Stimulated activated memory B cell treated with anti-CD40 and anti-IgM and Interleukin-4, amounts not matched to agents 10 μg/mL and 1 μg/mL and 100 μg/mL, for 72 hours (primary cell): Measurements from ENCODE around the gene MPZL3.
A peak's percentile ranks its signal among the peaks of the same experiment; 100 is the strongest.

ENCODE experiments used
- ATAC-seq: fragments of 150-1000 bp; cut with Tn5 transposase; 2 replicates; pipeline ENCODE4 v1.10.0; 2021
- H3K27ac Mint-ChIP-seq: one replicate; pipeline ENCODE4 v1.8.0; 2022; ENCODE audit warnings: mild to moderate bottlenecking, mixed read lengths
- H3K27me3 Mint-ChIP-seq: one replicate; pipeline ENCODE4 v1.8.0; 2022; ENCODE audit warnings: mixed read lengths
- H3K36me3 Mint-ChIP-seq: one replicate; pipeline ENCODE4 v1.8.0; 2022; ENCODE audit warnings: mixed read lengths
- H3K4me1 Mint-ChIP-seq: one replicate; pipeline ENCODE4 v1.8.0; 2022; ENCODE audit warnings: mixed read lengths
- H3K4me3 Mint-ChIP-seq: one replicate; pipeline ENCODE4 v1.8.0; 2022; ENCODE audit warnings: mild to moderate bottlenecking, moderate library complexity, mixed read lengths
- H3K9me3 Mint-ChIP-seq: one replicate; pipeline ENCODE4 v1.8.0; 2022; ENCODE audit warnings: mixed read lengths

The MPZL3 gene

DNA sequence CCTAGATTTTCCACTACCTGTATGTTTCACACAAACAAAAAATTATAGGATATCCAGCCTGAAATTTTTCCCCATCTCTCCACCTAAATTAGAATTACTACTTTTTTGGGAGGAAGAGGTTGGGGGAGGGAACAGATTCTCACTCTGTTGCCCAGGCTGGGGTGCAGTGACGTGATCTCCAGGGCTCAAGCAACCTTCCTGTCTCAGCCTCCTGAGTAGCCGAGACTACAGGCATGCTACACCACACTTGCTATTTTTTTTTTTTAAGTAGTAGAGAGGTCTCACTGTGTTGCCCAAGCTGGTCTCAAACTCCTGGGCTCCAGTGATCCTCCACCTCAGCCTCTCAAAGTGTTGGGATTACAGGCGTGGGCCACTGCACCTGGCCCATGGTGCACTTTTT is 36.9 kb downstream of the MPZL3 start:
- peaks cover 3% of the 10 kb centered on the region for H3K9me3 Mint-ChIP-seq
- H3K4me3 Mint-ChIP-seq: no peak overlapping the region
- H3K27me3 Mint-ChIP-seq: peaks cover 28% of the 10 kb centered on the region
- H3K36me3 Mint-ChIP-seq: peaks cover 12% of the 10 kb centered on the region
- H3K27ac Mint-ChIP-seq: peak overlapping the region; percentile 95
- ATAC-seq: no peak
- peaks cover 77% of the 10 kb centered on the region for H3K4me1 Mint-ChIP-seq

DNA sequence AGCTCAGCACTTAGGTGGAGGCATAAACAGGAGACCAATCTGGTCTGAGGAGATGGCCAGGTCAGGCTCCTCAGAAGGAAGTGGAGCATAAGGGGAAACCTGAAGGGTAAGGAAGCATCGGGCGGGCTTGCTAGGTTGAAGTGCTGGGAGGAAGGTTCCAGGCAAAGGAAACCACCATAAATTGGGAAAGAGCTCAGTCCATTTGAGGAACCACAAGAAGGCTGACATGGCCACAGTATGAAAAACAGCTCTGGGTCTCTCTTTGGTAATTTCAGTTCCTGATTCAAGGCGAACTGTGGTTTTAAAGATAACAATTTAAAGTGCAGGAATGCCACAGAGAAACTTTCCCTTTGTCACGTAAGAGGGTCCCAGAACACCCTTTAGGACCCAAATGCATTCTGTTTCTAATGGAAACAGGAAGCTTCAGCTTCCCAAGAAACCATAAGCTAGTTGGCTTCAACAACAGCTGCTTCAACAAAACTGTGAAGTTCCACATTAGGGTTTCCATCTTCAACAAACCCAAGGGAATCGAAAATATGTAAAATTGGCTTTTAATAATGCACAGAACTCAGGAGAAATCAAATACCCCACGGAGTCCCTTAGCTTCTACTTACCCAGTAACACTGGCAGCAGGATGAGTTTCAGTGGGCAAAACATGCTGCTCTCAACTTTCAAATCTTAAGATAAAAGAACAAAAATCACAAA is 37.8 kb downstream of the MPZL3 start:
- peak overlapping the region; percentile 95 for H3K27ac Mint-ChIP-seq
- peaks cover 27% of the 10 kb centered on the region for H3K27me3 Mint-ChIP-seq
- peak; percentile 67 for ATAC-seq
- peaks cover 3% of the 10 kb centered on the region for H3K9me3 Mint-ChIP-seq
- H3K36me3 Mint-ChIP-seq: peaks cover 18% of the 10 kb centered on the region
- peaks cover 75% of the 10 kb centered on the region for H3K4me1 Mint-ChIP-seq
- H3K4me3 Mint-ChIP-seq: peak overlapping the region; percentile 8

DNA sequence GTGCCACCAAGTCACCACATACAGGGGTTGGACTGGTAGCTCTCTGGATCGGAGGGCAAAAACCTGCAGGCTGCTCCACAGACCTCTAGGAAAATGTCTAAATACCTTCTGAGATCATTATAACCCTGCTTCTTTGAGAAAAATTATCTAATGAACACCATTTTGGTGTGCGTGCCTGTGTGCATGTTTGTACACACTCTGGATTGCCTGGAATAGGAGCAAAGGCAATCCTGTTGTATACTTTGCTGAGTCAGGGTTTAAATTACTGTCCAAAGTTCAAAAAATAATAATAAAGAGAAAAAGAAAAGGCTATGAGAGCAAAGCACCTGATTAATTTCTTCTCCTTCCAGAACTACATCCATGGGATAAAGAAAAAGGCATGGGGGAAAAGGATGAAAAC is 38.4 kb downstream of the MPZL3 start:
- no peak for ATAC-seq
- peaks cover 79% of the 10 kb centered on the region for H3K4me1 Mint-ChIP-seq
- peaks cover 3% of the 10 kb centered on the region for H3K9me3 Mint-ChIP-seq
- H3K27ac Mint-ChIP-seq: peak overlapping the region; percentile 95
- H3K4me3 Mint-ChIP-seq: peak overlapping the region; percentile 5
- H3K27me3 Mint-ChIP-seq: peaks cover 27% of the 10 kb centered on the region
- H3K36me3 Mint-ChIP-seq: peaks cover 18% of the 10 kb centered on the region

DNA sequence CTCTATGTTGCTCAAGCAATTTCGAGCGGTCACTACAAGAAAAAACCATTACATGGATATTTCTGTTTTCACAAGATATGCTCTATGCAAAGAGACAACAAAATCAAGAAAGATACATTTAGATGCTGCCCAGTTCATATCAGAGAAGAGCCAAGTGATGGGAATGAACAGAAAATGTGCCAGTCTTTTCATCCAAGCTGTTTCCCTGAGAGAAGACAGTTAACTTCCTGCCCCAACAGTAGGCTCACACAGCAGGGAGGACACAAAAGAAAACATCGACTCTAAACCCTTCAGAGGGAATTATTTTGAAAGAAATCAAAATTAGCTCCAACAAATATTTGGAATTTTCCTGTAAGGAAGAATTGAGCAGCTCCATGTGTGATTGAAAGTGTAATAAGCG is 39.0 kb downstream of the MPZL3 start:
- Mint-ChIP-seq H3K27ac (peak overlapping the region; percentile 95), H3K9me3 (peaks cover 3% of the 10 kb centered on the region), H3K4me1 (peaks cover 77% of the 10 kb centered on the region), H3K36me3 (peaks cover 18% of the 10 kb centered on the region), H3K4me3 (no peak overlapping the region), H3K27me3 (peaks cover 25% of the 10 kb centered on the region)
- ATAC-seq: no peak

DNA sequence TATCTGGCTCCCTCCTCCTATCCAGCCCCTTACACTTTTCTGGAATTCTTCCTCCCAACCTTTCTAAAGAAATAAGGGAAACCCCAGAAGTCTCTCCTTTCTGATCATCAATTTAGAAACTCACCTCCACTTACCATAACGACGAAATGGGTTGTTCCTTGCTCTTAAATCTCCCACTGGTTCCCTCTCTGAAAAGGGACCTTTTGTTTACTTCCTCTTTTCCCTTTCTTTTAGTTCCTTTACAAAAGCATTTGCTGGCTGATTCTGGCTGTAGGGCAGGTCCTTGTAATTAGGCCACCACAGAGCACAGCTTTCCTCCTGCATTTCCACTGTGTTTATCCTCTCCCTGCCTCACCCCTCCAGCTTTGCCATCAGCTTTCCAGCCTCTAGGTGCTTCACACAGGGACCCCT is 39.4 kb downstream of the MPZL3 start:
- H3K9me3 Mint-ChIP-seq: peaks cover 3% of the 10 kb centered on the region
- peaks cover 18% of the 10 kb centered on the region for H3K36me3 Mint-ChIP-seq
- ATAC-seq: no peak
- peak overlapping the region; percentile 95 for H3K27ac Mint-ChIP-seq
- peaks cover 25% of the 10 kb centered on the region for H3K27me3 Mint-ChIP-seq
- H3K4me1 Mint-ChIP-seq: peaks cover 73% of the 10 kb centered on the region
- H3K4me3 Mint-ChIP-seq: no peak overlapping the region

DNA sequence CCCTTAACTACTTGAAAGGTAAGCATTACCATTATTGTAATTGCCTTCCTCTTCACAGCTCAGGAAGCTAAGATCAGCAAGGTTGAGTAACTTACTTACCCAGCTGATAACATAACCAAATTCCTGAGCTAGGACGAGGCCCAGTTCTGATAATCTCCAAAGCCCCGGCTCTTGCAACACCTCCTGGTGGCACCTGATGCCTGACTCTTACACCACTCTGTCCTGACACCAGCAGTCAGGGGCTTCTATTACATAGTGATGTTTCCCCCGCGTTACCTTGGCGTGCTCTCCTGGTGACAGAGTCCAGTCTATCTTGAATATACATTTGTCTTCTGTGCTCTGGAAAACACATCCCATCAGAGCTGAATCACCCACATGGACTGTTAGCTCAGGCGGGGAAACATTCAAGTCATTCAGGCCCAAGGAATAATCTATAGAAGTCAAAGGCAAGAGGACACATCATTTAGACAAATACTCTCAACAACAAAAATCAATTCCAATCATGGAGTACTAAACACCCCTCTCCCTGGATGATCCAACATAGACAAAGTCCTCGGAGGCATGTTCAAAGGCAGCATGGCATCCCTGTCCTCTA is 39.9 kb downstream of the MPZL3 start:
- H3K4me1 Mint-ChIP-seq: peaks cover 69% of the 10 kb centered on the region
- no peak overlapping the region for H3K4me3 Mint-ChIP-seq
- peaks cover 18% of the 10 kb centered on the region for H3K36me3 Mint-ChIP-seq
- H3K27ac Mint-ChIP-seq: peak overlapping the region; percentile 95
- ATAC-seq: no peak
- H3K9me3 Mint-ChIP-seq: peaks cover 3% of the 10 kb centered on the region
- peaks cover 26% of the 10 kb centered on the region for H3K27me3 Mint-ChIP-seq

DNA sequence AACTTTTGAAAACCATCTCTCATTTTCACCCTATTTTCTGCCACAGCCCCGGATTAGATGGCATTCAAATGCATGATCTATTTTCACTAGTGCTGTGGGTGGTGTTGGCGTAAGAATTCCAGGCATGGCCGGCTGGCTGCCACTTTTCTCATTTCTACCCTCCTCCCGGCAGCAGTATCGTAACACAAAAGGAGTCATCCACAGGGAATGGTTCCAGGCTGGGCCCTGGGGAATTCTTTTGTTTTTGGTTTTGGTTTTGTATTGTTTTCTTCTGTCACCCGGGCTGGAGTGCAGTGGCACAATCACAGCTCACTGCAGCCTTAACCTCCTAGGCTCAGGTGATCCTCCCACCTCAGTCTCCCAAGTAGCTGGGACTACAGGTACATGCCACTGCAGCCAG is 41.2 kb downstream of the MPZL3 start:
- Mint-ChIP-seq H3K4me3 (no peak overlapping the region), H3K27ac (no peak overlapping the region), H3K36me3 (peaks cover 22% of the 10 kb centered on the region), H3K4me1 (peaks cover 67% of the 10 kb centered on the region), H3K27me3 (peaks cover 26% of the 10 kb centered on the region), H3K9me3 (peaks cover 5% of the 10 kb centered on the region)
- no peak for ATAC-seq

DNA sequence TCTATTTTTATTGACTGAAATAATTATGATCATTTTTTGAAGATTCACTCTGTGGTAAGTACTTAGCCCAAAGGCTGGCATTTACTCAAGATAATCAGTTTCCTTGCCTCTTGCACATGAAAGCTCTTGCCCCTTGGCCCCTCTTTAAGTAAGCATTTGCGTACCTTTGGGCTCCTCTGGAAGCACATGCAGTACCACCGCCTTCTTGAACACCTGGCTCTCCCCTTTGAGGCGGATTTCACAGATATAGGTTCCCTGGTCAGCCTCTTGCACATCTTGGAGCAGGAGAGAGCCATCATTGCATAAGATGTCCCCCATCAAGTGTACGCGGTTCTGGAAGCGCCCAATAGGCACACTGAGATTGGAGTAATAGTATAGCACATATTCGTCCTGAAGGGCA is 41.8 kb downstream of the MPZL3 start:
- H3K27me3 Mint-ChIP-seq: peaks cover 26% of the 10 kb centered on the region
- peaks cover 64% of the 10 kb centered on the region for H3K4me1 Mint-ChIP-seq
- H3K27ac Mint-ChIP-seq: no peak overlapping the region
- peaks cover 6% of the 10 kb centered on the region for H3K9me3 Mint-ChIP-seq
- ATAC-seq: no peak
- peaks cover 28% of the 10 kb centered on the region for H3K36me3 Mint-ChIP-seq
- no peak overlapping the region for H3K4me3 Mint-ChIP-seq

DNA sequence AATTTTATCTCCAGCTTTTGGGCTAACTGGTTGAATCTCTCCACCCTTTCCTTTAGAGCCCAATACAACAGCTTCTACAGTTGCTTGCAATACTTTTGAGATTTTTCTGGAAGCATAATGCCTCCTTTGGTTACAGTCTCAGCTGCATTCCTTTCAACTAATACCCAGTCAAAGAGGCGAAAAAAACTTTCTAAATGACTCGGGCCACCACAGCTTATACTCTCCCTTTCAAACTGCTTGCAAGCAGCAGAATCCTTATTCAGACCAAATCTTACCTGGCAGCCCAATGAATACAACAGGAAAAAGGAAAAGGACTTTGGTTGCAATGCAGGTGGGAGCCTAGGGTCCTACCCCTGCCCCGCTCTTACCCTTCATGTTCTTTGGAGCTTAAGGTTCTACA is 43.1 kb downstream of the MPZL3 start:
- Mint-ChIP-seq H3K4me1 (peaks cover 51% of the 10 kb centered on the region), H3K4me3 (no peak overlapping the region), H3K27me3 (peaks cover 26% of the 10 kb centered on the region), H3K9me3 (peaks cover 6% of the 10 kb centered on the region), H3K27ac (peak overlapping the region; percentile 29), H3K36me3 (peaks cover 28% of the 10 kb centered on the region)
- no peak for ATAC-seq

DNA sequence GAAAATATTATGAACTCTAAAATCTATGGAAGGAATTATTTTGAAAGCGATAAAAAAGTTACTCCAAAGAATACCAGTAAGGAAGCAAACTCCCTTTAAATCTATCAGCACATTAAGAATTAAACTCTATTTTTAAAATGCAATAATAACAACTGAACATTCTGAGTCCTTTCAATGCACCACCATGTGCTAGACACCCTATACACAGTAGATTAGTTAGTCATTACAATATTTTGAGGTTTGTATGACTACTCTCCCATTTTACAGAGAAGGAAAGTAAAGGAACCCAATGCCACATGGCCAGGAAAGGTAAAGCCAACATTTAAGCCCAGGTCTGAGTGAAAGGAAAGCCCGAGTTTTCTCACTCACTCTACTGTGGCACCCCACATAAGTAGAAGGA is 45.1 kb downstream of the MPZL3 start:
- H3K36me3 Mint-ChIP-seq: peaks cover 19% of the 10 kb centered on the region
- H3K27me3 Mint-ChIP-seq: peaks cover 17% of the 10 kb centered on the region
- H3K27ac Mint-ChIP-seq: peak overlapping the region; percentile 83
- ATAC-seq: no peak
- peaks cover 32% of the 10 kb centered on the region for H3K4me1 Mint-ChIP-seq
- peaks cover 3% of the 10 kb centered on the region for H3K9me3 Mint-ChIP-seq
- H3K4me3 Mint-ChIP-seq: no peak overlapping the region

DNA sequence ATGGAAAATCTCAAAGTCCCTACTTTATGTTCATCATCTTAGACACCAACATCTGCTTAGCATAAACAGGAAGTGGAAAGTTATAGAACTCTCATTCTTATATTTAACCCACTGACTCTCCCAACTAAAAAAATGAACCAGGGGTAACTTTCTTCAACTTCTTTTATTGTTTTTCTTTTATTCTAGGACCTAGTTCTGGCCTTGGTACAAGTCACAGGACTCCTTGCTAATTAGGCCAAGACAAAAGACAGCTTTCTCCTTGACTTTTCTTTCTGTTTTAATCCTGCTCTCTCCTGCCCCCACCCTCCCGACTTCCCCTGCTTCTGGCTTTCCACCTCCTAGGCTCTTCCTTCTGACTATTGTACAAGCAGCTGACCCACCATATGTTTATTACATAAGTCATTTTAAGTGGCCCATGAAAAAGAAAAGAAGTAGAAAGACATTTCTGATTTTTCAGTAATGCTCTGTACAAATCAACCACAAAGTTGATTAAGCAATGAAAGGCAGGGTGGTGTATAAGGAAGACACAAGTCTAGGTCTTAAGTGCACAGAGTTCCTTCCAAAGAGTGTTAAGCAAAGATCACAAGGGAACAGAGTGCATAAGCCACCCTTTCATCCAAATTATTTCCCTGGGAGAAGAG is 45.7 kb downstream of the MPZL3 start:
- H3K9me3 Mint-ChIP-seq: peaks cover 3% of the 10 kb centered on the region
- peaks cover 26% of the 10 kb centered on the region for H3K4me1 Mint-ChIP-seq
- ATAC-seq: no peak
- peak overlapping the region; percentile 83 for H3K27ac Mint-ChIP-seq
- peaks cover 15% of the 10 kb centered on the region for H3K36me3 Mint-ChIP-seq
- H3K27me3 Mint-ChIP-seq: peaks cover 17% of the 10 kb centered on the region
- H3K4me3 Mint-ChIP-seq: no peak overlapping the region

DNA sequence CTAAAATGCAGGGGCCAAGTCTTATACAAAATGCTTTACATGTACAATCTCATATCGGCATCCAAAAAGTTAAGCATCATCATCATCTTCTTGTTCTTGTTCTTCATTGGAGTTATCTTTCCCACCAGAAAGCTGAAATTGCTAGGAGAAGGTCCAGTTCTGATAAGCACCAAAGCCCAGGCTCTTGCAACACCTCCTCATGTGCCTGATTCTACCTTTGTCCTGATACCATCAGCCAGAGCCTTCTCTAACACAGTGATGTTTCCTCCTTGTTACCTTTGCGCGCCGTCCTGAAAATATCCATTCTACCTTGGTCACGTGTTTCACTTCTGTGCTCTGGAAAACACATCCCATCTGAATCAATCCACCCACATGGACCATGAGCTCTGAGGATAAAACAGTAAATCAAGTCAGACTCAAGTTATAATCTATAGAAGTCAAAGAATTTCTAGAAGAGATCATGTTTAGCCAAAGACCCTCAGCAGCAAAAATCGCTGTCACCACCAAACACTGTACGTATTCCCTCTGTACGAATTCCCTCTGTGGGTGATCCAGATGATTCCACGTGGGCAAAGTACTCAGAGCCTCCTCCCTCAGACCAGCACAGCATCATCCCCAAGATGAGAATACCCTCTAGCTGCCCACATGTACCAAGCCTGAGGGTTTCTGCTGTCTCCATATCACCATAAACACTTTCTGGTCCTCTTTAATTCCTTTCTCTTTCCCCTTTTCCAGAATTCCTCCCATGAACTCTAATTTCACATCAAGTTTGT is 46.4 kb downstream of the MPZL3 start:
- peaks cover 25% of the 10 kb centered on the region for H3K4me1 Mint-ChIP-seq
- no peak overlapping the region for H3K4me3 Mint-ChIP-seq
- H3K36me3 Mint-ChIP-seq: peaks cover 15% of the 10 kb centered on the region
- peaks cover 17% of the 10 kb centered on the region for H3K27me3 Mint-ChIP-seq
- H3K9me3 Mint-ChIP-seq: peaks cover 3% of the 10 kb centered on the region
- H3K27ac Mint-ChIP-seq: peak overlapping the region; percentile 83
- no peak for ATAC-seq

DNA sequence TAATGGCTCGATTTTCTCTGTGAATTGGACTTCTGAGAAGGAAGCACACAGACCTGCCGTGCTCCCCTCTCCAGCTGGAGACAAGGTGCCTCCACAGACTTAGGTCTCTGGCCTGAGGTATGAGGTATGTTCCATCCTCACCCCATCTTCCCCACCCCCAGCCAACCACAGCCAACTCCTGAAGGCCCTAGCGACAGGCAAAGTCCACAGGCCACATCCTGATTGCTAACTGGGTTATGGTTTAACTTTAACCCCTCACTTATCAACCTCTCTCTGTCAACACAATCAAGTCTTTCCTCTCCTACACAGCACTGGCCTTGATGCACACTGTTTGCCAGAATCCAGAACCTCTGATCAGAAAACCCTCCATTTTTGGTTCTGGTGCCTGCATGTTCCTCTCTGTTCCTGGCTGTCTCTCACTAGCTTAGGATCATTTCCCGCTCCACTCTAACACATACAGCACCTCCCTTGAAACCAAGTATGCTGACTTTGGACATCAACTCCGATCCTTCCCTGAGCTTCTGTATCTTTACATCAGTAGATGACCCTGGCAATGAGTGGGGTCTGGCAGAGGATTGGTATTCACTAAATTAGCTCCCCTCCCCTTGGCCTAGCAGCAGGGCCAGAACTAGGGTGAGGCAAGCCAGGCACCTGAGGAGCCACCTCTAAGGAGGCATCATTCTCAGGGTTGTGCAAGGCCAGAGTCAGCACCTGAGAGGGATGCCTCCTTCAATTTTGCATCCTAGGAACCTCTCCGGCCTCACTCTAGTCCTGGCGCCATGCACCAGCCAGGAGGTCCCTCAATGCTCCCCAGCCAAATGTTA is 49.4 kb downstream of the MPZL3 start:
- no peak overlapping the region for H3K27ac Mint-ChIP-seq
- H3K4me1 Mint-ChIP-seq: peaks cover 25% of the 10 kb centered on the region
- peaks cover 10% of the 10 kb centered on the region for H3K36me3 Mint-ChIP-seq
- H3K4me3 Mint-ChIP-seq: no peak overlapping the region
- H3K9me3 Mint-ChIP-seq: peaks cover 3% of the 10 kb centered on the region
- peaks cover 3% of the 10 kb centered on the region for H3K27me3 Mint-ChIP-seq
- no peak for ATAC-seq

DNA sequence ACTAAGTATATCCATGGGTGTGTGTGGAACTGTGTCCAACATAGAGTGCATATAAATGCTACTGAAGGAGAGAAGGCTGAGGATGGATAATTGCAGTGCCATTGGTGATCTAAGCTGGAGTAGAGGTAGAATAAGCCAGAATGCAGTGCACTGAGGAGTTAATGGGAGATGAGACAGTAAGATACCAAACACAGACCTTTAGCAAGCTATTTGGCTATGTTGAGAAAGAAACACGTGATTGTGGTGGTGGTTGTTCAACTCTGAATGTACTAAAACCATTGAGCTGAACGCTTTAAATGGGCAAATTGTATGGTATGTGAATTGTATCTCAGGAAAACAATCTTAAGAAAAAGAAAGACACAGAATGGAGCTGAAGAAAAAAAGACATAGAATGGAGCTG is 50.2 kb downstream of the MPZL3 start:
- no peaks in the 10 kb centered on the region for H3K27me3 Mint-ChIP-seq
- ATAC-seq: no peak
- H3K4me3 Mint-ChIP-seq: no peak overlapping the region
- H3K27ac Mint-ChIP-seq: no peak overlapping the region
- H3K4me1 Mint-ChIP-seq: peaks cover 24% of the 10 kb centered on the region
- peaks cover 3% of the 10 kb centered on the region for H3K9me3 Mint-ChIP-seq
- peaks cover 10% of the 10 kb centered on the region for H3K36me3 Mint-ChIP-seq
